ENCODE results near the gene HIGD1A. TPM values are rescaled to one million over a fixed set of nuclear protein-coding genes. Genes with fewer than 3 reads are reported as not detected.

HIGD1A gene
- total RNA-seq, 1 experiment from 2014 or later: 80.7 TPM

DNA sequence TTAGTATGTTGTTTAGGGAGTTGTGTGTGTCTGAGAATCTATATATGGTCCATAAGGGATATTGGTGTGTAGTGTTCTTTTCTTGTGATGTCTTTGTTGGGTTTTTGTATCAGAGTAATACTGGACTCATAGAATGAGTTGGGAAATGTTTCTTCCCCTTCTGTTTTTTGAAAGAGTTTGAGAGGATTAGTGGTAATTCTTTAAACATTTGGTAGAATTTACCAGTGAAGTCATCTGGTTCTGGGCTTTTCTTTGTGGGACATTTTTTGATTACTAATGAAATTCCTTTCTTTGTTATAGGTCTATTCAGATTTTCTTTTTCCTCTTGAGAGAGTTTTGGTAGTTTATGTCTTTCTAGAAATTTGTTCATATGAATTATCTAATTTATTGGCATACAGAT, 21.9 kb upstream of the HIGD1A start (continued):
- TF ChIP-seq ZNF396 (CRISPR knock-in tag; IDR thresholded peaks at IDR 0.05; ENCODE audit: borderline replicate concordance) (no peak), GRHL2 (CRISPR knock-in tag; IDR thresholded peaks at IDR 0.05; ENCODE audit: insufficient replicate concordance, severe bottlenecking) (no peak), TP53 (CRISPR knock-in tag; IDR thresholded peaks at IDR 0.05) (no peak)
- TF ChIP-seq, protein P1, sequence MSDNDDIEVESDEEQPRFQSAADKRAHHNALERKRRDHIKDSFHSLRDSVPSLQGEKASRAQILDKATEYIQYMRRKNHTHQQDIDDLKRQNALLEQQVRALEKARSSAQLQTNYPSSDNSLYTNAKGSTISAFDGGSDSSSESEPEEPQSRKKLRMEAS (CRISPR knock-in tag; IDR thresholded peaks at IDR 0.05): no peak

DNA sequence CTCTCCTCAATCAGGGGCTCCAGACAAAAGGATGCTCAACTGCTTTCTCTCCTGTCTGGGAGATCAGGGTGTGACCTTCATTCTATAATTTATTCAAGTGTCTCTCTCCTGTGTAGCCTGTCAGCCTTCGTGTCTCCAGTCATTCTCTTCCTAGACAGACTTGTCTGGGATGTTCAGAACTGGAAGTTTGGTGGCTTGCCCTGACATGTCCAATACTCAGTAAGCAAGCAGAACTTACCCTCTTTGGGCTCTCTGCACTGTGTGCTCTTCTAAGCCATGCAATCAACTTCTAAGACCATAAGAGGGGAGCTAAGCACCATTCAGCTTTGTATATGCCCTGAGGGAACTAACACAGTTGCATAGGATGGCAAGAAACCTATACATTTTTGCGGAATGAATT, 19.1 kb upstream of the HIGD1A start:
- no peaks in the 10 kb centered on the region for H3K36me3 Mint-ChIP-seq
- no peak overlapping the region for H3K27ac Mint-ChIP-seq
- peaks cover 14% of the 10 kb centered on the region for H3K4me1 Mint-ChIP-seq
- CTCF ChIA-PET: interaction anchor here (1.8 kb wide), 1 partner anchor 7 kb away, joined by 7 read pairs; no protein-coding TSS in a partner anchor
- DNase-seq (ENCODE audit: low spot score) (no peak), ATAC-seq (no peak)
- H3K27me3 Mint-ChIP-seq (ENCODE audit: low read depth): no peaks in the 10 kb centered on the region
- POLR2A ChIA-PET: no interaction called here
- TF ChIP-seq, protein P2, sequence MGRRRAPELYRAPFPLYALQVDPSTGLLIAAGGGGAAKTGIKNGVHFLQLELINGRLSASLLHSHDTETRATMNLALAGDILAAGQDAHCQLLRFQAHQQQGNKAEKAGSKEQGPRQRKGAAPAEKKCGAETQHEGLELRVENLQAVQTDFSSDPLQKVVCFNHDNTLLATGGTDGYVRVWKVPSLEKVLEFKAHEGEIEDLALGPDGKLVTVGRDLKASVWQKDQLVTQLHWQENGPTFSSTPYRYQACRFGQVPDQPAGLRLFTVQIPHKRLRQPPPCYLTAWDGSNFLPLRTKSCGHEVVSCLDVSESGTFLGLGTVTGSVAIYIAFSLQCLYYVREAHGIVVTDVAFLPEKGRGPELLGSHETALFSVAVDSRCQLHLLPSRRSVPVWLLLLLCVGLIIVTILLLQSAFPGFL (CRISPR knock-in tag; IDR thresholded peaks at IDR 0.05; ENCODE audit: borderline replicate concordance): no peak
- no peak for TF ChIP-seq FOXK1 (CRISPR knock-in tag; IDR thresholded peaks at IDR 0.05)
- no peak for TF ChIP-seq ZNF416 (CRISPR knock-in tag; IDR thresholded peaks at IDR 0.05)
- TF ChIP-seq, protein P3, sequence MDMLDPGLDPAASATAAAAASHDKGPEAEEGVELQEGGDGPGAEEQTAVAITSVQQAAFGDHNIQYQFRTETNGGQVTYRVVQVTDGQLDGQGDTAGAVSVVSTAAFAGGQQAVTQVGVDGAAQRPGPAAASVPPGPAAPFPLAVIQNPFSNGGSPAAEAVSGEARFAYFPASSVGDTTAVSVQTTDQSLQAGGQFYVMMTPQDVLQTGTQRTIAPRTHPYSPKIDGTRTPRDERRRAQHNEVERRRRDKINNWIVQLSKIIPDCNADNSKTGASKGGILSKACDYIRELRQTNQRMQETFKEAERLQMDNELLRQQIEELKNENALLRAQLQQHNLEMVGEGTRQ (CRISPR knock-in tag; IDR thresholded peaks at IDR 0.05): no peak
- TF ChIP-seq, protein P4, sequence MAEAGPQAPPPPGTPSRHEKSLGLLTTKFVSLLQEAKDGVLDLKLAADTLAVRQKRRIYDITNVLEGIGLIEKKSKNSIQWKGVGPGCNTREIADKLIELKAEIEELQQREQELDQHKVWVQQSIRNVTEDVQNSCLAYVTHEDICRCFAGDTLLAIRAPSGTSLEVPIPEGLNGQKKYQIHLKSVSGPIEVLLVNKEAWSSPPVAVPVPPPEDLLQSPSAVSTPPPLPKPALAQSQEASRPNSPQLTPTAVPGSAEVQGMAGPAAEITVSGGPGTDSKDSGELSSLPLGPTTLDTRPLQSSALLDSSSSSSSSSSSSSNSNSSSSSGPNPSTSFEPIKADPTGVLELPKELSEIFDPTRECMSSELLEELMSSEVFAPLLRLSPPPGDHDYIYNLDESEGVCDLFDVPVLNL (CRISPR knock-in tag; IDR thresholded peaks at IDR 0.05; ENCODE audit: borderline replicate concordance, low read depth): no peak
- no peak for TF ChIP-seq ZBTB21 (CRISPR knock-in tag; IDR thresholded peaks at IDR 0.05; ENCODE audit: borderline replicate concordance)
- no peak for TF ChIP-seq EMX1 (CRISPR knock-in tag; IDR thresholded peaks at IDR 0.05)
- no peak overlapping the region for H3K4me3 Mint-ChIP-seq
- H3K9me3 Mint-ChIP-seq: peaks cover 4% of the 10 kb centered on the region

DNA sequence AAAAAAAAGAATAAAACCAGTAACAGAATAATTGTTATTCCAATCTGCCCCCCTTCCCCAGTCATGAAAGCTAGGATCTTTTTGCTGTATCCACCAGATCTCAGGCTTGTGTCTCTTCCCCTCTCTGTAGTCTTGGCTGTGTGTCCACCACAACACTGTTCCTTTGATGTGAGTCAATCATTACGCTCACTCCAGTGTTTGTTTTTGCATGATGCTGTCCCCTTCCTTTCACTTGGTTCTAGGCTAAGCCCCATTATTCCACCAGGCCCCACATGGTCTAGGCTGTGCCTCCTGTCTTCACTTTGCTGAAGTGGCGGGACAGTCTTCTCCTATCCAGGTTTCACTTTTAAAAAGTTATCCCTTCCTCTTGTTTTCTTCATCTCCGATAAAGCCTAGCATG, 18.5 kb upstream of the HIGD1A start:
- H3K9me3 Mint-ChIP-seq: peaks cover 4% of the 10 kb centered on the region
- no peaks in the 10 kb centered on the region for H3K36me3 Mint-ChIP-seq
- no peaks in the 10 kb centered on the region for H3K27me3 Mint-ChIP-seq (ENCODE audit: low read depth)
- DNase-seq (ENCODE audit: low spot score): no peak
- ChIA-PET CTCF (interaction anchor here (0.7 to 1.8 kb wide), 2 partner anchors 8 to 40 kb away, joined by 3 to 7 read pairs; no protein-coding TSS in a partner anchor), POLR2A (interaction anchor here (0.6 kb wide), 2 partner anchors 67 to 199 kb away, joined by 3 read pairs; no protein-coding TSS in a partner anchor)
- 0 out of 2 replicates have a peak overlapping the region, but pooled peaks have one; percentile 7 for H3K27ac Mint-ChIP-seq
- TF ChIP-seq ZNF396 (CRISPR knock-in tag; IDR thresholded peaks at IDR 0.05; ENCODE audit: borderline replicate concordance) (no peak), ATF1 (CRISPR knock-in tag; IDR thresholded peaks at IDR 0.05) (no peak), CREM (CRISPR knock-in tag; IDR thresholded peaks at IDR 0.05) (no peak), SMAD3 (CRISPR knock-in tag; IDR thresholded peaks at IDR 0.05; ENCODE audit: borderline replicate concordance) (no peak), TEAD1 (CRISPR knock-in tag; IDR thresholded peaks at IDR 0.05) (no peak), ZBTB21 (CRISPR knock-in tag; IDR thresholded peaks at IDR 0.05; ENCODE audit: borderline replicate concordance) (no peak), MXD4 (CRISPR knock-in tag; IDR thresholded peaks at IDR 0.05; ENCODE audit: borderline replicate concordance) (no peak), KAT7 (CRISPR knock-in tag; IDR thresholded peaks at IDR 0.05; ENCODE audit: borderline replicate concordance) (no peak), RORB (CRISPR knock-in tag; IDR thresholded peaks at IDR 0.05) (no peak), NFATC4 (CRISPR knock-in tag; IDR thresholded peaks at IDR 0.05) (no peak)
- TF ChIP-seq, protein P5, sequence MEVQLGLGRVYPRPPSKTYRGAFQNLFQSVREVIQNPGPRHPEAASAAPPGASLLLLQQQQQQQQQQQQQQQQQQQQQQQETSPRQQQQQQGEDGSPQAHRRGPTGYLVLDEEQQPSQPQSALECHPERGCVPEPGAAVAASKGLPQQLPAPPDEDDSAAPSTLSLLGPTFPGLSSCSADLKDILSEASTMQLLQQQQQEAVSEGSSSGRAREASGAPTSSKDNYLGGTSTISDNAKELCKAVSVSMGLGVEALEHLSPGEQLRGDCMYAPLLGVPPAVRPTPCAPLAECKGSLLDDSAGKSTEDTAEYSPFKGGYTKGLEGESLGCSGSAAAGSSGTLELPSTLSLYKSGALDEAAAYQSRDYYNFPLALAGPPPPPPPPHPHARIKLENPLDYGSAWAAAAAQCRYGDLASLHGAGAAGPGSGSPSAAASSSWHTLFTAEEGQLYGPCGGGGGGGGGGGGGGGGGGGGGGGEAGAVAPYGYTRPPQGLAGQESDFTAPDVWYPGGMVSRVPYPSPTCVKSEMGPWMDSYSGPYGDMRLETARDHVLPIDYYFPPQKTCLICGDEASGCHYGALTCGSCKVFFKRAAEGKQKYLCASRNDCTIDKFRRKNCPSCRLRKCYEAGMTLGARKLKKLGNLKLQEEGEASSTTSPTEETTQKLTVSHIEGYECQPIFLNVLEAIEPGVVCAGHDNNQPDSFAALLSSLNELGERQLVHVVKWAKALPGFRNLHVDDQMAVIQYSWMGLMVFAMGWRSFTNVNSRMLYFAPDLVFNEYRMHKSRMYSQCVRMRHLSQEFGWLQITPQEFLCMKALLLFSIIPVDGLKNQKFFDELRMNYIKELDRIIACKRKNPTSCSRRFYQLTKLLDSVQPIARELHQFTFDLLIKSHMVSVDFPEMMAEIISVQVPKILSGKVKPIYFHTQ (CRISPR knock-in tag; IDR thresholded peaks at IDR 0.05): no peak
- TF ChIP-seq, protein P6, sequence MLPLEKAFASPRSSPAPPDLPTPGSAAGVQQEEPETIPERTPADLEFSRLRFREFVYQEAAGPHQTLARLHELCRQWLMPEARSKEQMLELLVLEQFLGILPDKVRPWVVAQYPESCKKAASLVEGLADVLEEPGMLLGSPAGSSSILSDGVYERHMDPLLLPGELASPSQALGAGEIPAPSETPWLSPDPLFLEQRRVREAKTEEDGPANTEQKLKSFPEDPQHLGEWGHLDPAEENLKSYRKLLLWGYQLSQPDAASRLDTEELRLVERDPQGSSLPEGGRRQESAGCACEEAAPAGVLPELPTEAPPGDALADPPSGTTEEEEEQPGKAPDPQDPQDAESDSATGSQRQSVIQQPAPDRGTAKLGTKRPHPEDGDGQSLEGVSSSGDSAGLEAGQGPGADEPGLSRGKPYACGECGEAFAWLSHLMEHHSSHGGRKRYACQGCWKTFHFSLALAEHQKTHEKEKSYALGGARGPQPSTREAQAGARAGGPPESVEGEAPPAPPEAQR (CRISPR knock-in tag; IDR thresholded peaks at IDR 0.05): no peak
- TF ChIP-seq, protein P3 (CRISPR knock-in tag; IDR thresholded peaks at IDR 0.05): no peak
- TF ChIP-seq, protein P7, sequence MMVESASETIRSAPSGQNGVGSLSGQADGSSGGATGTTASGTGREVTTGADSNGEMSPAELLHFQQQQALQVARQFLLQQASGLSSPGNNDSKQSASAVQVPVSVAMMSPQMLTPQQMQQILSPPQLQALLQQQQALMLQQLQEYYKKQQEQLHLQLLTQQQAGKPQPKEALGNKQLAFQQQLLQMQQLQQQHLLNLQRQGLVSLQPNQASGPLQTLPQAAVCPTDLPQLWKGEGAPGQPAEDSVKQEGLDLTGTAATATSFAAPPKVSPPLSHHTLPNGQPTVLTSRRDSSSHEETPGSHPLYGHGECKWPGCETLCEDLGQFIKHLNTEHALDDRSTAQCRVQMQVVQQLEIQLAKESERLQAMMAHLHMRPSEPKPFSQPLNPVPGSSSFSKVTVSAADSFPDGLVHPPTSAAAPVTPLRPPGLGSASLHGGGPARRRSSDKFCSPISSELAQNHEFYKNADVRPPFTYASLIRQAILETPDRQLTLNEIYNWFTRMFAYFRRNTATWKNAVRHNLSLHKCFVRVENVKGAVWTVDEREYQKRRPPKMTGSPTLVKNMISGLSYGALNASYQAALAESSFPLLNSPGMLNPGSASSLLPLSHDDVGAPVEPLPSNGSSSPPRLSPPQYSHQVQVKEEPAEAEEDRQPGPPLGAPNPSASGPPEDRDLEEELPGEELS (CRISPR knock-in tag; IDR thresholded peaks at IDR 0.05): no peak
- no peak overlapping the region for H3K4me3 Mint-ChIP-seq
- ATAC-seq: no peak
- peaks cover 14% of the 10 kb centered on the region for H3K4me1 Mint-ChIP-seq
